A673 (cell line): ENCODE data around the gene ABCA7. TPM values are rescaled to one million over a fixed set of nuclear protein-coding genes. Genes with fewer than 3 reads are reported as not detected.

Experiments
- BruUV-seq: library from RNA; stranded (reverse); fragments of 400-500 nt; replicated peaks from 2 replicates; lab custom pipeline; 2021; lab: Mats Ljungman, UMichigan
- CTCF ChIA-PET: fragments of 300-600 bp; sonication (Branson Sonifier 250); formaldehyde crosslinking; loops from one replicate; lab custom pipeline; 2022; ENCODE audit warnings: antibody characterized with exemption; lab: Charles Lee
- POLR2A ChIA-PET: fragments of 300-600 bp; sonication (Branson Sonifier 250); formaldehyde crosslinking; loops from one replicate; lab custom pipeline; 2022; ENCODE audit warnings: antibody characterized with exemption; ENCODE audit not compliant: low non-redundant PET; lab: Charles Lee
- DNase-seq: peaks from one replicate; pipeline ENCODE4 v3.0.0-alpha.2; 2015; ENCODE audit warnings: low spot score
- H3K27ac ChIP-seq: fragments of 200-600 bp; sonication (generic); 2 replicates; pipeline ENCODE4 v1.5.1; 2016; ENCODE audit warnings: mixed run types, low read depth, mild to moderate bottlenecking, mixed read lengths, antibody characterized with exemption, low read length; ENCODE audit not compliant: poor library complexity, severe bottlenecking
- H3K27me3 ChIP-seq: fragments of 200-600 bp; sonication (generic); replicated peaks from 2 replicates; pipeline ENCODE4 v1.6.1; 2017; ENCODE audit warnings: mixed run types, low read depth, mild to moderate bottlenecking, mixed read lengths, antibody characterized with exemption, low read length; ENCODE audit not compliant: insufficient read depth, poor library complexity
- H3K36me3 ChIP-seq: fragments of 200-600 bp; sonication (generic); 2 replicates; pipeline ENCODE4 v1.6.1; 2016; ENCODE audit warnings: mixed run types, mild to moderate bottlenecking, mixed read lengths, antibody characterized with exemption, low read length; ENCODE audit not compliant: insufficient read depth, poor library complexity, severe bottlenecking
- H3K4me1 ChIP-seq: fragments of 200-600 bp; sonication (generic); 2 replicates; pipeline ENCODE4 v1.6.1; 2017; ENCODE audit warnings: mixed run types, mild to moderate bottlenecking, mixed read lengths, antibody characterized with exemption, low read length; ENCODE audit not compliant: insufficient read depth, poor library complexity, severe bottlenecking
- H3K4me3 ChIP-seq: fragments of 200-600 bp; sonication (generic); 2 replicates; pipeline ENCODE4 v1.5.1; 2016; ENCODE audit warnings: low read depth, mixed run types, mild to moderate bottlenecking, mixed read lengths, low read length; ENCODE audit not compliant: poor library complexity, severe bottlenecking
- H3K9me3 ChIP-seq: fragments of 200-600 bp; sonication (generic); 2 replicates; pipeline ENCODE4 v1.6.1; 2016; ENCODE audit warnings: mixed run types, low read depth, mild to moderate bottlenecking, mixed read lengths, antibody characterized with exemption, low read length; ENCODE audit not compliant: poor library complexity, severe bottlenecking
- EZH2 ChIP-seq: fragments of 200-600 bp; sonication (generic); IDR thresholded peaks from 2 replicates; pipeline ENCODE4 v1.6.1; 2017; ENCODE audit warnings: borderline replicate concordance, low read depth, mild to moderate bottlenecking, mixed read lengths, antibody characterized with exemption, low read length; ENCODE audit not compliant: poor library complexity, severe bottlenecking
- intact Hi-C: fragments of 100-400 bp; cut with micrococcal nuclease; formaldehyde crosslinking; loops from one replicate; pipeline ENCODE4 v1.10.0; 2022; ENCODE audit not compliant: unreplicated experiment
- total RNA-seq: library from RNA; stranded (reverse); gene quantifications from 2 replicates; pipeline ENCODE4 v1.2.3, GENCODE V29; 2021
- TF ChIP-seq, protein P1 (sequence below): fragments of 300-800, 200-600 bp; sonication (generic); conservative IDR thresholded peaks from 2 replicates; pipeline ENCODE4 v1.5.1; 2017; ENCODE audit warnings: low read depth, mild to moderate bottlenecking, antibody characterized with exemption, low read length, moderate library complexity, mixed read lengths

Gene ABCA7
- total RNA-seq, 1 experiment from 2014 or later = 12.0 TPM

GRCh38 chr19:1062387-1063029 is 22.6 kb downstream of the ABCA7 start:
- no peak overlapping the region for H3K27ac ChIP-seq
- H3K9me3 ChIP-seq = peaks cover 6% of the 10 kb centered on the region
- TF ChIP-seq EZH2 = no peak
- TF ChIP-seq, protein P1, sequence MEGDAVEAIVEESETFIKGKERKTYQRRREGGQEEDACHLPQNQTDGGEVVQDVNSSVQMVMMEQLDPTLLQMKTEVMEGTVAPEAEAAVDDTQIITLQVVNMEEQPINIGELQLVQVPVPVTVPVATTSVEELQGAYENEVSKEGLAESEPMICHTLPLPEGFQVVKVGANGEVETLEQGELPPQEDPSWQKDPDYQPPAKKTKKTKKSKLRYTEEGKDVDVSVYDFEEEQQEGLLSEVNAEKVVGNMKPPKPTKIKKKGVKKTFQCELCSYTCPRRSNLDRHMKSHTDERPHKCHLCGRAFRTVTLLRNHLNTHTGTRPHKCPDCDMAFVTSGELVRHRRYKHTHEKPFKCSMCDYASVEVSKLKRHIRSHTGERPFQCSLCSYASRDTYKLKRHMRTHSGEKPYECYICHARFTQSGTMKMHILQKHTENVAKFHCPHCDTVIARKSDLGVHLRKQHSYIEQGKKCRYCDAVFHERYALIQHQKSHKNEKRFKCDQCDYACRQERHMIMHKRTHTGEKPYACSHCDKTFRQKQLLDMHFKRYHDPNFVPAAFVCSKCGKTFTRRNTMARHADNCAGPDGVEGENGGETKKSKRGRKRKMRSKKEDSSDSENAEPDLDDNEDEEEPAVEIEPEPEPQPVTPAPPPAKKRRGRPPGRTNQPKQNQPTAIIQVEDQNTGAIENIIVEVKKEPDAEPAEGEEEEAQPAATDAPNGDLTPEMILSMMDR = no peak
- intact Hi-C loops = no loop called here
- no TSS peak for BruUV-seq
- no peaks in the 10 kb centered on the region for H3K36me3 ChIP-seq
- H3K4me1 ChIP-seq = peaks cover 10% of the 10 kb centered on the region
- no peaks in the 10 kb centered on the region for H3K27me3 ChIP-seq
- ChIA-PET CTCF (no interaction called here), POLR2A (no interaction called here)
- no peak overlapping the region for H3K4me3 ChIP-seq
- DNase-seq = no peak

- no peak for DNase-seq
- H3K4me1 ChIP-seq = peaks cover 16% of the 10 kb centered on the region
- ChIA-PET POLR2A (no interaction called here), CTCF (no interaction called here)
- H3K9me3 ChIP-seq = peaks cover 5% of the 10 kb centered on the region
- TF ChIP-seq, protein P1 = no peak
- no peak for TF ChIP-seq EZH2
- intact Hi-C loops = no loop called here
- no peak overlapping the region for H3K27ac ChIP-seq
- no TSS peak for BruUV-seq
- no peaks in the 10 kb centered on the region for H3K36me3 ChIP-seq
- no peaks in the 10 kb centered on the region for H3K27me3 ChIP-seq
- H3K4me3 ChIP-seq = no peak overlapping the region
These were observed 23.4 kb downstream of the ABCA7 start for GRCh38 chr19:1063030-1063908.

DNA sequence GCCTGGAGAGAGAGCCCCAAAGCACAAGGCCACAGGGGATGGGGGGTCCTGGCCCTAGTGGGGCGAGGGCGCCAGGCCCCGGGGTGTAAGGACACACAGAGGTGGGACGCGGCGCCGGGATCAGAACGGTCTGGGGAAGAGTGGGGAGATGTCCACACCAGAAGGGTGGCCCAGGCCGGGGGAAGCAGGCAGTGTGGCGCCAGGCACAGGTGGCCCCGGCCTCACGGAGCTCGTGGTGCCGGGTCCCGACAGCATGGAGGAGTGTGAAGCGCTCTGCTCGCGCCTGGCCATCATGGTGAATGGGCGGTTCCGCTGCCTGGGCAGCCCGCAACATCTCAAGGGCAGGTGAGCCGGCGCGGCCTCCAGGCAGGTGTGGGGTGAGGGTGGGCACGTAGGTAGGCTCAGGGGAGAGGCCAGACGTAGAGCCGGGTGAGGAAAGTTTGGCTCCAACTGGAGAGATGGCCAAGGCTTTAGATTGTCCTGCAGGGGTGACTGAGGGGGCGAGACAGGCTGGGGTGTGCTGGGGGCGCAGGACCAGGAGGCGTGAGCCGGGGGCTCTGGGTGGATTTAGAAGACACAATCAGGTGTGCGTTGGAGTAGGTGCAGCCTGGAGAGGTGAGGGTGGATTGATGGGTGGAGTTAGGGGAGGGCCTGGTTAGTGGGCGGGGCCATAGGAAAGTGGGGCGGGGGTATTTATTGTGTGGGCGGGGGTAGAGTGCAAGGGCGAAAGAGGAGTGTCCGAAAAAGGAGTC is 24.2 kb downstream of the ABCA7 start:
- intact Hi-C loops = no loop called here
- BruUV-seq = no TSS peak
- TF ChIP-seq, protein P1 = no peak
- no peak for TF ChIP-seq EZH2
- Histone ChIP-seq H3K27ac (no peak overlapping the region), H3K4me3 (no peak overlapping the region), H3K4me1 (peaks cover 16% of the 10 kb centered on the region), H3K36me3 (no peaks in the 10 kb centered on the region), H3K9me3 (no peaks in the 10 kb centered on the region), H3K27me3 (no peaks in the 10 kb centered on the region)
- ChIA-PET POLR2A (no interaction called here), CTCF (interaction anchor here (0.7 to 1.0 kb wide), 3 partner anchors 10 to 180 kb away, joined by 3 to 4 read pairs (median 3); no protein-coding TSS in a partner anchor)
- no peak for DNase-seq
